K562 (cell line): ENCODE measurements around the gene PPFIA3. TPM values are rescaled to one million over a fixed set of nuclear protein-coding genes. Genes with fewer than 3 reads are reported as not detected.
A peak's percentile ranks its signal among the peaks of the same experiment; 100 is the strongest.

Source experiments
- CBFA2T2 ChIP-seq: fragments of 450-650 bp; conservative IDR thresholded peaks from 2 replicates; pipeline ENCODE4 v1.6.1; 2017; ENCODE audit warnings: mild to moderate bottlenecking
- EGR1 ChIP-seq: fragments of 450-650 bp; conservative IDR thresholded peaks from 2 replicates; pipeline ENCODE4 v1.6.1; 2017; ENCODE audit warnings: mild to moderate bottlenecking
- FIP1L1 ChIP-seq: fragments of 200-400 bp; formaldehyde crosslinking; IDR thresholded peaks from 2 replicates; pipeline ENCODE4 v1.6.1; 2018; ENCODE audit warnings: mild to moderate bottlenecking, low read depth, low read length; ENCODE audit not compliant: poor library complexity, severe bottlenecking
- GATA2 ChIP-seq: sonication (generic); formaldehyde crosslinking; IDR thresholded peaks from 2 replicates; pipeline ENCODE4 v1.4.0; 2020; ENCODE audit warnings: mild to moderate bottlenecking, missing genetic modification reagents
- GATAD2B ChIP-seq: fragments of 450-650 bp; IDR thresholded peaks from 2 replicates; pipeline ENCODE4 v1.6.1; 2017; ENCODE audit warnings: mild to moderate bottlenecking, borderline replicate concordance
- HIVEP1 ChIP-seq: fragments of 250-450 bp; sonication (Bioruptor Pico); IDR thresholded peaks from 2 replicates; pipeline ENCODE4 v1.4.0; 2020; ENCODE audit warnings: mild to moderate bottlenecking
- NFIC ChIP-seq: fragments of 450-650 bp; IDR thresholded peaks from 2 replicates; pipeline ENCODE4 v1.6.1; 2017; ENCODE audit warnings: mild to moderate bottlenecking, inconsistent platforms
- ZNF764 ChIP-seq: fragments of 250-450 bp; sonication (Bioruptor Pico); IDR thresholded peaks from 2 replicates; pipeline ENCODE4 v1.4.0; 2020; ENCODE audit warnings: low read depth, mild to moderate bottlenecking, moderate library complexity
- ZNF79 ChIP-seq: fragments of 250-450 bp; sonication (Bioruptor Pico); IDR thresholded peaks from 2 replicates; pipeline ENCODE4 v1.4.0; 2020; ENCODE audit warnings: low read depth, mild to moderate bottlenecking, moderate library complexity
- polyA plus RNA-seq, 8 experiments: library from polyadenylated mRNA; depleted of rRNA in 4 of 8; stranded (reverse) in 5 of 8; unstranded in 3 of 8; fragments of >200 nt; fragmentation: Nextera tagmentation in 2 of 8; fragmentation: Illumina TruSeq in 1 of 8; extraction: Ambion mirVana in 2 of 8; extraction: Trizol in 1 of 8; gene quantifications; 2 replicates each; pipeline versions ENCODE4 v1.2.1 to v1.2.3, GENCODE V29; 2011 to 2014; ENCODE audit warnings: inconsistent platforms in 1 of 8, missing spikeins in 1 of 8
- total RNA-seq, 7 experiments: library from RNA; depleted of rRNA in 6 of 7; stranded (reverse); fragments of >200 nt in 6 of 7; fragmentation: Illumina TruSeq in 2 of 7; extraction: Trizol in 2 of 7; gene quantifications; 2 replicates each; pipeline versions ENCODE4 v1.2.1 to v1.2.3, GENCODE V29; 2011 to 2021; ENCODE audit warnings: low replicate concordance in 1 of 7
- TF ChIP-seq, protein P1 (sequence below): sonication (generic); formaldehyde crosslinking; IDR thresholded peaks from 2 replicates; pipeline ENCODE4 v1.8.0; 2022; ENCODE audit warnings: missing genetic modification reagents, mild to moderate bottlenecking, moderate library complexity, borderline replicate concordance
- TF ChIP-seq, protein P2 (sequence below): fragments of 200-800 bp; sonication (Bioruptor generic); IDR thresholded peaks from 2 replicates; pipeline ENCODE4 v1.6.1; 2017; ENCODE audit warnings: missing genetic modification characterization, missing compliant biosample characterization

The PPFIA3 gene
- total and polyA plus RNA-seq, 9 of the 15 experiments (the other 6 are each of a cell fraction or from before 2014, with no cell fraction given) = 0.10 to 53.0 (median 17.6) TPM

DNA sequence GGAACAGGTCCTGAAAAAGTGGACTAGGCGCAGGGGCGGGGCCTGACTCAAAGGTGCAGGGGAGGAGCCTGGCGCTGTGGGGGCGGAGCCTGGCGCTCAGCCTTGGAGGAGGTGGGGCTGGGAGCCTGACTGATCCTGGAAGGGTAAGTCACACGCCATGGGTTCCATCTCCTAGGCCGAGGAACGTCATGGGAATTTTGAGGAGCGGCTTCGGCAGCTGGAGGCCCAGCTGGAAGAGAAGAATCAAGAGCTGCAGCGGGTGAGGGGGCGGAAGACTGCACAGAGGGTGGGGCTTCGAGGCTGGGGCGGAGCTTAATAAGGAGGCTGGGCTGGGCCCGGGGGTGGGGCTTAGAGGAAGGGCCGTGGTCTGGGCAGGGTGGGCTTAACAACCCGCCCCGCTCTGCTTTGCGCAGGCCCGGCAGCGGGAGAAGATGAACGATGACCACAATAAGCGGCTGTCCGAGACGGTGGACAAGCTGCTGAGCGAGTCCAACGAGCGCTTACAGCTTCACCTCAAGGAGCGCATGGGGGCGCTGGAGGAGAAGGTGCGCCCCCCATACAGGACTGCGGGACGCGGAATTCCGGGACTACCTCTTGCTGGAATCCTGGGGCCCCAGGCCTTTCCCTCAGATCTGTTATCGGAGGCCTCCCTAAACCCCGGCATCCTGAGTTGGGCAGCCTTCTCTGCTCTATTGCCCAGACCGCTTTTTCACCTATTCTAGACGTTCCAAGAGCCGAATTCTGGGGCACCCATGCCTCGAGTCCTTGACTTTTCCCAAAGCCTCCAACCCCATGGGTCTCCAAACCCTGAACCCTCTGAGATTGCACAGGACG lies 14.5 kb downstream of the PPFIA3 start (continued):
- no peak for TF ChIP-seq GATAD2B
- no peak for TF ChIP-seq GATA2
- TF ChIP-seq, protein P1, sequence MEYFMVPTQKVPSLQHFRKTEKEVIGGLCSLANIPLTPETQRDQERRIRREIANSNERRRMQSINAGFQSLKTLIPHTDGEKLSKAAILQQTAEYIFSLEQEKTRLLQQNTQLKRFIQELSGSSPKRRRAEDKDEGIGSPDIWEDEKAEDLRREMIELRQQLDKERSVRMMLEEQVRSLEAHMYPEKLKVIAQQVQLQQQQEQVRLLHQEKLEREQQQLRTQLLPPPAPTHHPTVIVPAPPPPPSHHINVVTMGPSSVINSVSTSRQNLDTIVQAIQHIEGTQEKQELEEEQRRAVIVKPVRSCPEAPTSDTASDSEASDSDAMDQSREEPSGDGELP (CRISPR knock-in tag) = peak; percentile 36; the same call in 1 of the 2 replicates
- TF ChIP-seq, protein P2, sequence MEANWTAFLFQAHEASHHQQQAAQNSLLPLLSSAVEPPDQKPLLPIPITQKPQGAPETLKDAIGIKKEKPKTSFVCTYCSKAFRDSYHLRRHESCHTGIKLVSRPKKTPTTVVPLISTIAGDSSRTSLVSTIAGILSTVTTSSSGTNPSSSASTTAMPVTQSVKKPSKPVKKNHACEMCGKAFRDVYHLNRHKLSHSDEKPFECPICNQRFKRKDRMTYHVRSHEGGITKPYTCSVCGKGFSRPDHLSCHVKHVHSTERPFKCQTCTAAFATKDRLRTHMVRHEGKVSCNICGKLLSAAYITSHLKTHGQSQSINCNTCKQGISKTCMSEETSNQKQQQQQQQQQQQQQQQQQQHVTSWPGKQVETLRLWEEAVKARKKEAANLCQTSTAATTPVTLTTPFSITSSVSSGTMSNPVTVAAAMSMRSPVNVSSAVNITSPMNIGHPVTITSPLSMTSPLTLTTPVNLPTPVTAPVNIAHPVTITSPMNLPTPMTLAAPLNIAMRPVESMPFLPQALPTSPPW (CRISPR knock-in tag) = peak; percentile 6; the same call in 1 of the 2 replicates
- TF ChIP-seq CBFA2T2 = no peak
- TF ChIP-seq FIP1L1 = peak; percentile 5
- no peak for TF ChIP-seq HIVEP1 (CRISPR knock-in tag)
- TF ChIP-seq ZNF764 (CRISPR knock-in tag) = no peak
- peak; percentile 95 for TF ChIP-seq EGR1
- no peak for TF ChIP-seq NFIC
- TF ChIP-seq ZNF79 (CRISPR knock-in tag) = no peak
- TF ChIP-seq, all 486 proteins: peak for 9
